ENCODE measurements around the gene FMO2.

FMO2 gene

DNA sequence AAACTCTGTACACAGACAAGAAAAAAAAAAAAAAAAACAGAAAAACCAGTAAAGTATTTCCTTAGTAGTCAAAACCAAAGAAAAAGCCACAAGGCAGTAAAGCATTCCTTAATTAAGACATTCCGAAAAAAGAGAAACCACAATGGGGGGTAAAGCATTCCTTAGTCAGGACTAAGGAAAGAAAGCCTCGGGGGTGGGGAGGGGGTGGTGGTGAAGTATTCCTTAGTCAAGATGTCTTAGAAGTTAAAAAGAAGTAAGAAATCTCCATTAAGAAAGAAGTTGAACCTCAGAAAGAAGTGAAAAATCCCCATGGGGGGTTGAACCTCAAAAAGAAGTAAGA is 35.0 kb downstream of the FMO2 start:
- TF ChIP-seq ZFX (IDR thresholded peaks at IDR 0.05) (no peak), CTCF (conservative IDR thresholded peaks at IDR 0.05) (no peak)
- H3K27ac ChIP-seq, result peak overlapping the region; percentile 87; the same call in 1 of the 2 replicates

DNA sequence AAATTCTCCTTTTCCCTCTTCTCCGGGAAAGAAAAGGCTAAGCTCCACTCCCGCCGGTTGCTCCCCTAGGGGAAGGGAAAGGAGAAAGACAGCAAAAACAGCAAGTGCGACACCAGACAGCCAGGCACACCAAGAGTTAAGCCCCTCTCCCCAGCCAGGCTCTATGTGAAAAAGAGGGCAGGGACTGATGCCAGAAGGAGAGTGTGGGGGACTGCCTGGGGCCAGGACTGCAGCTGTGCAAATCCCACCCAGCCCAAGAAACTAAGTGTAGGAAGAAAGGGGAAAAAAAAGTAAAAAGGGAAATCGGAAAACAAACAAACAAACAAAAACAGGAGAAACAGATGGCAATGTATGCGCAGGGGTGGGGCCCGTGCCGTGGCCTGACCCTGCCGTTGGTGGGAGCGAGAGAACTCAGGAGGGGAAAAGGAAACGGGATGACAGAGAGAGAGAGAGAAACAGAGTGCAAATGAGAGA is 35.5 kb downstream of the FMO2 start:
- H3K27ac ChIP-seq, result peak overlapping the region; percentile 62
- TF ChIP-seq CTCF (conservative IDR thresholded peaks at IDR 0.05), result no peak
- no peak for TF ChIP-seq ZFX (IDR thresholded peaks at IDR 0.05)

DNA sequence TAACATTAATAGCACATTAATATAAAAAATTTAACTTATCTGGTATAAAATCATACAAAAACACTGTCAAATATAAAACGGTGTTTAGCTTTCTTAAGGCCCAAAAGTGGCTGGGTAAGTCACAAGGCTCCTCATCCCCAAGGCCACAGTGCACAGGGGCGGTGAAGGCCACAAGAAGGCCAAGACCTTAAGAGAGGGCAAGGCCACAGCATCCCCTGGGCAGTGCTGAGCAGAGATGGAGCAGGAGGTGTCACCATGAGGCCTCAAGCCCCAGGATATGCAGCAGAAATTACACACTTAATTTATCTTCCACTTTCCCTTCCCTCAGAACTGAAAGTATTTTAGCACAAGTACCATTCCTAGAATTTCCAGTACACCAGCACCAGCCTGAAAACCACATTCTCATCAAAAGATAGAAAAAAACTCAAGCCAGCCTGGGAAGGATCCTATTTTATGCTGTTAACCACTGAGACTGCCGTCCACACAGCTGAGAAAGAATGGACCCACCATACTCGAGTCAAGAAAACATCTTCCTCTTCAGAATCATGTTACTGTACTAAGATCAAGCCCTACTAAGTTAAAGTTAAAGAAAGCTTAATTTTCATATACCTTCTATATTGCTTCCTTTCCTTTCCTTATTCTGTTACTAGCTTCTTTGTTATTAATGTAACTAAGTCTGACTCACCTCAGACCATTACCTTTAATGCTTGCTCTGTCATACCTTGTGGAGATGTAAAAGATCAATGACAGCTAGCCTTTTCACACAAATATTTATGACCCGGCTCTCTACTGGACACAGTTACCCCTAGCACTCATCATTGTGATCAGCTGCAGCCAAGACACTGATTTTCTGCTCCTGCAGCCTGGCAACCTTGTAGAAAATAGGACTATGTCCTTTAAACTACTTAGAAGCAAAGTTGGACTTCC is 36.8 kb downstream of the FMO2 start:
- no peak for TF ChIP-seq ZFX (IDR thresholded peaks at IDR 0.05)
- no peak for TF ChIP-seq CTCF (conservative IDR thresholded peaks at IDR 0.05)
- H3K27ac ChIP-seq, result peak overlapping the region; percentile 42

DNA sequence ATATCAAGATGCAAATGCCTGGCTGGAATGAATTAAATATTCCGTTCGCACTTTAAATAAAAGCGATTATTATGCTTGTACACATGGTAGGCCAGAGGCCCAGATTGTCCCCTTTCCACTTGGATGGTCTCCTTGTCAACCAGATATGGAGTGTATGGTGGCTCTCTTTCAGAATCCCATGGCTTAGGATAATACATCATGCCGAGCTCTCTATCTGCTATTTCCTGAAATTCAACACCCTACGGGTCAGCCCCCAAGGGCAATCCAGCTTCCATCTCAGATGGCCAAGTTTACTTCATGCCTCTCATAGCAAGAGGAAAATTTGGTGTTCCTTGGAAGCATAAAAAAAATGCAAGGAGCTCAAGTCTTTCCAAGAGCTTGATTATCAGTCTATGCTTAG is 37.8 kb downstream of the FMO2 start:
- peak overlapping the region; percentile 54; the same call in 1 of the 2 replicates for H3K27ac ChIP-seq
- TF ChIP-seq CTCF (conservative IDR thresholded peaks at IDR 0.05), result no peak
- TF ChIP-seq ZFX (IDR thresholded peaks at IDR 0.05), result no peak

GRCh38 chr1:171224257-171224656 is 39.2 kb downstream of the FMO2 start:
- H3K27ac ChIP-seq, result peak overlapping the region; percentile 60; the same call in 1 of the 2 replicates

GRCh38 chr1:171226747-171227370 is 41.8 kb downstream of the FMO2 start:
- TF ChIP-seq CTCF (conservative IDR thresholded peaks at IDR 0.05) (peak; percentile 91), ZFX (IDR thresholded peaks at IDR 0.05) (no peak)
- no peak overlapping the region for H3K27ac ChIP-seq

GRCh38 chr1:171231326-171231725 is 46.2 kb downstream of the FMO2 start:
- no peak for TF ChIP-seq CTCF (conservative IDR thresholded peaks at IDR 0.05)
- no peak for TF ChIP-seq ZFX (IDR thresholded peaks at IDR 0.05)

More at GRCh38 chr1:171231326-171231725, 46.2 kb downstream of the FMO2 start:
- no peak overlapping the region for H3K27ac ChIP-seq
